HG02588 (cell line): Measurements from ENCODE around the gene MINDY3.
"Not testable (repeated sequence)": the region's sequence is repeated elsewhere in the genome, so short reads cannot be mapped to it uniquely, and the experiment has no call there.

Experiments used
- ATAC-seq: cut with Tn5 transposase; IDR thresholded peaks from one replicate; pipeline ENCODE4 v1.9.1; 2021; ENCODE audit warnings: mild to moderate bottlenecking, moderate library complexity; ENCODE audit not compliant: unreplicated experiment

Gene MINDY3

GRCh38 chr10:15781381-15781960 lies 78.8 kb downstream of the MINDY3 start:
- no peak for ATAC-seq

DNA sequence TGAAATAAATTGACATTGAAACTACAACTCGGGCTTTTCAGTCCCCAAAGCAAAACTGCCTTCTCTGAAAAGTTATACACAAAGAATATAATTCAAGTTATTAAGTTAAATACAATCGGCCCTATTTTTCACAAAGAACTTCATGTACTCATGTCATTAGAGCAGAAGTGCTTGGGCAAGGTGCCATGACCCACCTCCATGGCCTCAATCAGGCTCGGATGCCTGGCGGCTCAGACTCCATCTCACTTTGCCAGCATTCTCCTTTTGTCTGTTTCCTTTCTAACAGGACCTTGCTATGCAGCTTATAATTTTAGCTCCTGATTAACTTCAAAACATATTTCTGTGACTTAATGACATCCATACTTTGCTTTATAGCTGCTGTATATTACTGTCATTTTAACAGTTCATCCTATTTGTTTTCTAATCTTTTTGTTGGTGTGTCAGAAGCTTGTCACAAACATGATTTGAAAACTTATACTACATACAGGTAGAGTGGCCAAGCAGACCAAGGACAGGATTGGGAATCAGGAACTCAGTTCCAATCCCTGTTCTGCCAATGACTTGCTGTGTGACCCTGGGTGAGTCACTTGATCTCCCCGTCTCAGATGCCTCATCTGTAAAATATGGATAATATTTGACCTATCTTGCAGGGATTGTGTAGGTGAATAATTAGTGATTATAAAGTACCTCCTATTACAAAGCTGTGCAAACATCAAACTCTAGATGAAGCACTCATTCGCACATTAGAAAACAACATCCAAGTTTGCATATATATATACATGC lies 79.8 kb downstream of the MINDY3 start:
- ATAC-seq, result no peak

GRCh38 chr10:15775513-15775912 lies 84.8 kb downstream of the MINDY3 start:
- ATAC-seq, result no peak

GRCh38 chr10:15774534-15774933 lies 85.8 kb downstream of the MINDY3 start:
- ATAC-seq, result not testable (repeated sequence)

GRCh38 chr10:15764892-15765454 lies 95.3 kb downstream of the MINDY3 start:
- no peak for ATAC-seq

DNA sequence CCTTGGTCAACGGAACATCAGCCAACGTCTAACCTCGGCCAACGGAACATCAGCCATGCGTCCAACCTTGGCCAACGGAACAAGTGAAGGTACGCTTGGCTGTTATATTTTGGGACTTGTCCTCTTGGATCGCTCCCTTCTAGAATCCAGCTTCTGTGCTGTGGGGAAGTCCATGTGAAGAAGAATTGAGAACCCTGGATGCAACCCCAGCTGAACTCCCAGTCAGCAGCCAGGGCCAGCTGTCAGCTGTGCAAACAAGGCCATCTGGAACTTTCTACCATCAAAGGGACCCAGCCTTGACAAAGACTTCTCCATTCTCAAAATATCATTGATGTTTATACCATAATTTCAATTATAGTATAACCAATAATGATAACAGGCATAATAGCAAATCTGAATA lies 97.3 kb downstream of the MINDY3 start:
- no peak for ATAC-seq

DNA sequence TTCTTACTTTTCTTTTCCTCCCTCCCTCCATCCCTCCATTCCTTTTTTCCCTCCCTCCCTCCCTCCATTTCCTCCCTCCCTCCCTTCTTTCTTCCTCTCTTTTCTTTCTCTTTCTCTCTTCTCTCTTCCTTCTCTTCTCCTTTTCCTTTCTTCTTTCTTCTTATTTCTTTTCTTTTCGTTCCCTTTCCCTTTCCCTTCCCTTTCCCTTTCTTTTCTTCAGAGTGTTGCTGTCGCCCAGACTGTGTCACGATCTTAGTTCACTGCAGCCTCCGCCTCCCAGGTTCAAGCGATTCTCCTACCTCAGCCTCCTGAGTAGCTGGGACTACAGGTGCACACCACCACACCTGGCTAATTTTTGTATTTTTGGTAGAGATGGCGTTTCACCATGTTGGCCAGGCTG lies 98.1 kb downstream of the MINDY3 start:
- ATAC-seq, result not testable (repeated sequence)

GRCh38 chr10:15761224-15761623 lies 99.1 kb downstream of the MINDY3 start:
- not testable (repeated sequence) for ATAC-seq

- no peak for ATAC-seq
Observed at GRCh38 chr10:15760681-15761080, 99.6 kb downstream of the MINDY3 start.

- no peak for ATAC-seq
Observed at GRCh38 chr10:15759265-15759664, 101.0 kb downstream of the MINDY3 start.

DNA sequence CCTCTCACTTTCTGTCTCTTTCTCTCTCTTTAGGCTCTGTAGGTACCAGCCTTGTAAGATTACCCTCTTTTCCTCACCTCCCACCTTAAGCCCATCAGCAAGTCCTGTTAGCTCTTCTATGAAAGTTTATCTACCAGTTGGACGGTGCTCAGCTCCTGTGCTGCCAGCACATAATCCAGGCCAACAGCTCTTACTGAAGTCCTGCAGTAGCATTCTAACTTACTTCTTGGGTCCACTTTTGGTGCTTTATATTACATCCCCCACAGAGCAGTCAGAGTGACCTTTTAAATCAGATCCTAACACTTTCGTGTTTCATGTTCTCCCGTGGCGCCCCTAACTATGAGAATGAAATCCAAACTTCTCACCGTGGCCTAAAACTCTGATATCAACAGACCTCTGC lies 101.7 kb downstream of the MINDY3 start:
- ATAC-seq, result no peak

DNA sequence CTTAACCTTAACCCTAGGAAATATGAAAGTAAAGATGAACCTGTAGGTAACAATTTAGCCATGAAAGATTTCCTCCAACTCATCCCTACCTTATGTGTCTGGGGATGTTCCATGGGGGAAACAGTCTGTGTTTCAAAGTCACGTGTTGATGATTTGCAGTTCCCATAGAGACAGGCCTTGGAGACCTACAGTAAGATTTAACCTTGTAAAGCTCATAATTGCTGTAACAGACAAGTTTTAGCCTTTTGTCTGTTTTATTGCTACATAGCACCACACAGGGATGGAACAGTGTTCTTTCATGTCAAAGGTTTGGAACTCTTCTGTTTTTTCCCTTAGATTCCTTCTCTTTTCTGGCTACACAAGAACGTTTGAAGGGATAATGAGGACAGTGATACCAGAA lies 105.4 kb downstream of the MINDY3 start:
- no peak for ATAC-seq

DNA sequence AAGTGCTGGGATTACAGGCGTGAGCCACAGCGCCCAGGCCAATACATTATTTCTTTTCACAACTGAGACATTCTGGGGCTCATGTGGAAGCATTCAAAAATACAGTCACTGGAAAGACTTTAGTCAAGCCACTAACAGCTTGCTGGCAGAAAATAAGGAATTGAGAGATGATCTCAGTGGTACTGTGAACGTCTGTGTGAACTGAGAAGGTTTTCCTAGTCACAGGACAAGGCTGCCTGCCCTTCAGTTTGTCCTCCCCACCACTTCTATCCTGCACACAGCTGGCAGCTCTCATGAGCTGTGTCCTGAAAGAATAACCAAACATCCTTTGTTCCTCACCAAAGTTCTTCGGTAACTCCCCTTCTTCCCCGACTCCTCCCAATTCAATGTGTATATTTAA lies 109.3 kb downstream of the MINDY3 start:
- ATAC-seq, result no peak

- ATAC-seq, result no peak
Observed at GRCh38 chr10:15748126-15748525, 112.2 kb downstream of the MINDY3 start.

GRCh38 chr10:15747632-15748031 lies 112.7 kb downstream of the MINDY3 start:
- ATAC-seq, result no peak

DNA sequence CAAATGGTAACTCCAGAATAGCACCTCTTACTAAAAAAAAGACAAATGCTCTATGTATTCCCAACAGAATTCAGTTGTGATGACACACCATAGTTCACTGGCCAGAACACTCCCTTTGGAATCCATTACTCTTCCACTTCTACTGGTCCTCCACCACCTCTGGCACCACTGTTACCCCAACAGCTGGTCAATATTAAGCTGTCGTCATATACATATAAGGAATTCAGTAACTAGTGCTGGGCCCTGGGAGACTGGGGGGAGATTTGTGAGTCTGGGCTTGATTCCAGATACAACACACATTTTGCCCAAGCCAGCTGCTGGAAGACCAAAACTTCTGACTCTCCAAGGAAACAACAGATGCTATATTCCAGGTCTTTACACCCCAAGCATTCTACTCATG lies 114.6 kb downstream of the MINDY3 start:
- no peak for ATAC-seq

GRCh38 chr10:15744217-15744865 lies 116.0 kb downstream of the MINDY3 start:
- peak; percentile 54 for ATAC-seq

DNA sequence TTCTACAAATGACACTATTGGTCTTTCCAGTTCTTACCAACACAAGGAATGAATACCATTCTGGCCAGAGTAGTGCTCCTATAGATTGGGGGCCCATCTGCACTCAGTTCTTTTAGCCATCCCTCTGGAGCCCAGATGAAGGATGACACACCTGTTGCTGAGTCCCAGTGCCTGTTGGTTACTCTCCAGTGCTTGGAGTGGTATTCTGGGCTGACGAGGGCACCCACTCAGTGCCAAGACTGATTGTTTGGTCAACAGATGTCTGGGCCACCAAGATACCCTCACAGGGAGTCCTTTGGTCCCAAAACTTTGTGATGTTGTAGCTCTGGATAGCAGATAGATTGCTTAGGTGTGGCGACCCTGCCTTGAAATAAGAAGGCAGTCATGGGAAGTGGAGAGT lies 116.9 kb downstream of the MINDY3 start:
- ATAC-seq, result no peak

GRCh38 chr10:15742836-15743235 lies 117.5 kb downstream of the MINDY3 start:
- no peak for ATAC-seq

DNA sequence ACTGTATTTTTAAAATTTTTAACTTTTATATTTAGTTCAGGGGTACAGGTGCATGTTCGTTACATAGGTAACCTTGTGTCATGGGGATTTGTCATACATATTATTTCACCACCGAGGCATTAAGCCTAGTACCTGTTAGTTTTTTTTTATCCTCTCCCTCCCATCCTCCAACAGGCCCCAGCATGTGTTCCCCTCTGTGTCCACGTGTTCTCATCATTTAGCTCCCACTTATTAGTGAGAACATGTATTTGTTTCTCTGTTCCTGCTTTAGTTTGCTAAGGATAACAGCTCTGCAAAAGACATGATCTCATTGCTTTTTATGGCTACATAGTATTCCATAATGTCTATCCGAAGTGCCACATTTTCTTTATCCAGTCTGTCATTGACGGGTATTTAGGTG lies 118.2 kb downstream of the MINDY3 start:
- no peak for ATAC-seq

DNA sequence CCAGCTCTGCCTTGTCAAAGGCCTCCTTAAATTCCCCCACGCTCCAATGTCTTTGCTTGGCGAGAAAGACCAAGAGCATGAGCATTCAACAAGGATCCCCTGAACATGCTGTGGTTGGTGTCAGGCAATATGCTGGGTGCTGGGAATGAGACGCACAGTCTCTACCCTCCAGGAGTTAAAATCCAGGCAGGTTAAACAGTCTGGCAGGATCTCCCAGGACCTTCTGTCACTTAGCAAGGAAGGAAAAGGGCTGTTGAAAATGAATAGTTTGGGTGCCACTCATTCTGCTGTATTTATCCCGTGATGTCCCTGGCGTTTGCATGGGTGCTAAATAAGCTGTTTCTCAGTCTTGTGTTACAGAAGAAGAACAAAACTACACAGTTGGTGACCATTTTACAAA lies 118.7 kb downstream of the MINDY3 start:
- no peak for ATAC-seq

GRCh38 chr10:15740261-15740660 lies 120.0 kb downstream of the MINDY3 start:
- no peak for ATAC-seq
